HCT116 (cell line): ENCODE measurements around the gene BBX.

Source experiments
- CEBPB ChIP-seq: IDR thresholded peaks from 2 replicates; pipeline ENCODE4 v1.6.1; 2012; ENCODE audit warnings: low read depth
- EGR1 ChIP-seq: IDR thresholded peaks from 2 replicates; pipeline ENCODE4 v1.6.1; 2012; ENCODE audit warnings: low read depth
- ELF1 ChIP-seq: IDR thresholded peaks from 2 replicates; pipeline ENCODE4 v1.6.1; 2012; ENCODE audit warnings: low read depth, borderline replicate concordance
- EZH2phosphoT487 ChIP-seq: fragments of 200-600 bp; IDR thresholded peaks from 2 replicates; pipeline ENCODE4 v1.6.1; 2018; ENCODE audit warnings: antibody characterized with exemption, borderline replicate concordance
- FOSL1 ChIP-seq: IDR thresholded peaks from 2 replicates; pipeline ENCODE4 v1.6.1; 2012; ENCODE audit warnings: low read depth
- JUND ChIP-seq: IDR thresholded peaks from 2 replicates; pipeline ENCODE4 v1.6.1; 2012
- POLR2A ChIP-seq: IDR thresholded peaks from 2 replicates; pipeline ENCODE4 v1.7.0; 2011; ENCODE audit warnings: borderline replicate concordance; ENCODE audit not compliant: insufficient read depth, insufficient read length; ENCODE audit errors: extremely low read depth
- POLR2AphosphoS5 ChIP-seq: IDR thresholded peaks from 2 replicates; pipeline ENCODE4 v1.6.1; 2011; ENCODE audit warnings: mild to moderate bottlenecking, low read depth, low read length, moderate library complexity
- SIN3A ChIP-seq: IDR thresholded peaks from 2 replicates; pipeline ENCODE4 v1.6.1; 2012; ENCODE audit warnings: low read depth
- YY1 ChIP-seq: IDR thresholded peaks from 2 replicates; pipeline ENCODE4 v1.6.1; 2011; ENCODE audit warnings: low read length, low read depth, moderate library complexity, mild to moderate bottlenecking; ENCODE audit not compliant: insufficient replicate concordance; ENCODE audit errors: extremely low read depth
- ZNF274 ChIP-seq: fragments of 200-500 bp; sonication (Bioruptor generic); IDR thresholded peaks from 2 replicates; pipeline ENCODE4 v1.6.1; 2014; ENCODE audit warnings: mild to moderate bottlenecking, low read depth, low read length, inconsistent platforms
- TF ChIP-seq, protein P1 (sequence below), 3 experiments: fragments of 200-600 bp in 1 of 3; sonication (generic) in 1 of 3; IDR thresholded peaks in 2 of 3; conservative IDR thresholded peaks in 1 of 3; 2 replicates each; pipeline ENCODE4 v1.5.1; 2012 to 2017; ENCODE audit warnings: low read depth in 2 of 3, low read length in 2 of 3, antibody characterized with exemption in 1 of 3, borderline replicate concordance in 1 of 3, control low read depth in 1 of 3, mild to moderate bottlenecking in 1 of 3, mixed read lengths in 1 of 3, mixed run types in 1 of 3, moderate library complexity in 1 of 3; ENCODE audit not compliant: insufficient read depth in 1 of 3
- TF ChIP-seq, protein P2 (sequence below): IDR thresholded peaks from 2 replicates; pipeline ENCODE4 v1.6.1; 2012; ENCODE audit warnings: low read depth

DNA sequence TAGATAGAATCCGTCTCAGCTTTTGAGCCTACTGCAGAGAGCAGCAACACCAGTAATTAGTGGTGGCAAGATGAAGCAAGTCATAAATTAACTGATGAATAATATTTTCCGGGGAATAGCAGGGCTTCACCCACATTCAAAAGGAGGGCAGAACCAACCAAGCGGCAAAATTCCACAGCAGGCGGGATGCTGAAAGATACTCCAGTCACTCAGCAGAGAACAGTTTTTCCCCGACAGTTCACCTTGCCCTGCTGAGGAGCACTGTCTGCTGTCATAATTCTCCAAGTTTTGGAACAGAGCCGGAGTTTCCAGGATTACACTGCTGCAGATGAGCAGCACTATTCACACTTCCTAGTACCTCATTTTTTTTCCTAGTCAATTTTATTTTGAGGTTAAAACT lies 293.3 kb downstream of the BBX start:
- TF ChIP-seq SIN3A (no peak), ZNF274 (no peak), POLR2A (no peak), EGR1 (no peak), YY1 (no peak), JUND (no peak), EZH2phosphoT487 (no peak), CEBPB (no peak), FOSL1 (no peak), POLR2AphosphoS5 (no peak), ELF1 (no peak)
- TF ChIP-seq, protein P1, sequence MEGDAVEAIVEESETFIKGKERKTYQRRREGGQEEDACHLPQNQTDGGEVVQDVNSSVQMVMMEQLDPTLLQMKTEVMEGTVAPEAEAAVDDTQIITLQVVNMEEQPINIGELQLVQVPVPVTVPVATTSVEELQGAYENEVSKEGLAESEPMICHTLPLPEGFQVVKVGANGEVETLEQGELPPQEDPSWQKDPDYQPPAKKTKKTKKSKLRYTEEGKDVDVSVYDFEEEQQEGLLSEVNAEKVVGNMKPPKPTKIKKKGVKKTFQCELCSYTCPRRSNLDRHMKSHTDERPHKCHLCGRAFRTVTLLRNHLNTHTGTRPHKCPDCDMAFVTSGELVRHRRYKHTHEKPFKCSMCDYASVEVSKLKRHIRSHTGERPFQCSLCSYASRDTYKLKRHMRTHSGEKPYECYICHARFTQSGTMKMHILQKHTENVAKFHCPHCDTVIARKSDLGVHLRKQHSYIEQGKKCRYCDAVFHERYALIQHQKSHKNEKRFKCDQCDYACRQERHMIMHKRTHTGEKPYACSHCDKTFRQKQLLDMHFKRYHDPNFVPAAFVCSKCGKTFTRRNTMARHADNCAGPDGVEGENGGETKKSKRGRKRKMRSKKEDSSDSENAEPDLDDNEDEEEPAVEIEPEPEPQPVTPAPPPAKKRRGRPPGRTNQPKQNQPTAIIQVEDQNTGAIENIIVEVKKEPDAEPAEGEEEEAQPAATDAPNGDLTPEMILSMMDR (IDR thresholded peaks at IDR 0.05 in 2 of 3, conservative IDR thresholded peaks at IDR 0.05 in 1 of 3; ENCODE audit: borderline replicate concordance in 1 of 3, insufficient read depth in 1 of 3, low read depth in 2 of 3, low read length in 2 of 3) = no peak
- TF ChIP-seq, protein P2, sequence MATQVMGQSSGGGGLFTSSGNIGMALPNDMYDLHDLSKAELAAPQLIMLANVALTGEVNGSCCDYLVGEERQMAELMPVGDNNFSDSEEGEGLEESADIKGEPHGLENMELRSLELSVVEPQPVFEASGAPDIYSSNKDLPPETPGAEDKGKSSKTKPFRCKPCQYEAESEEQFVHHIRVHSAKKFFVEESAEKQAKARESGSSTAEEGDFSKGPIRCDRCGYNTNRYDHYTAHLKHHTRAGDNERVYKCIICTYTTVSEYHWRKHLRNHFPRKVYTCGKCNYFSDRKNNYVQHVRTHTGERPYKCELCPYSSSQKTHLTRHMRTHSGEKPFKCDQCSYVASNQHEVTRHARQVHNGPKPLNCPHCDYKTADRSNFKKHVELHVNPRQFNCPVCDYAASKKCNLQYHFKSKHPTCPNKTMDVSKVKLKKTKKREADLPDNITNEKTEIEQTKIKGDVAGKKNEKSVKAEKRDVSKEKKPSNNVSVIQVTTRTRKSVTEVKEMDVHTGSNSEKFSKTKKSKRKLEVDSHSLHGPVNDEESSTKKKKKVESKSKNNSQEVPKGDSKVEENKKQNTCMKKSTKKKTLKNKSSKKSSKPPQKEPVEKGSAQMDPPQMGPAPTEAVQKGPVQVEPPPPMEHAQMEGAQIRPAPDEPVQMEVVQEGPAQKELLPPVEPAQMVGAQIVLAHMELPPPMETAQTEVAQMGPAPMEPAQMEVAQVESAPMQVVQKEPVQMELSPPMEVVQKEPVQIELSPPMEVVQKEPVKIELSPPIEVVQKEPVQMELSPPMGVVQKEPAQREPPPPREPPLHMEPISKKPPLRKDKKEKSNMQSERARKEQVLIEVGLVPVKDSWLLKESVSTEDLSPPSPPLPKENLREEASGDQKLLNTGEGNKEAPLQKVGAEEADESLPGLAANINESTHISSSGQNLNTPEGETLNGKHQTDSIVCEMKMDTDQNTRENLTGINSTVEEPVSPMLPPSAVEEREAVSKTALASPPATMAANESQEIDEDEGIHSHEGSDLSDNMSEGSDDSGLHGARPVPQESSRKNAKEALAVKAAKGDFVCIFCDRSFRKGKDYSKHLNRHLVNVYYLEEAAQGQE = no peak
